Endodermal cell (in vitro differentiated cells): Measurements from ENCODE around the gene STK16. TPM values are rescaled to one million over a fixed set of nuclear protein-coding genes. Genes with fewer than 3 reads are reported as not detected.

Source experiments
- DNase-seq: peaks from one replicate; pipeline ENCODE4 v3.0.0-alpha.2; 2017
- H3K27ac ChIP-seq: 2 replicates; pipeline ENCODE4 v1.5.1; 2013; ENCODE audit warnings: mild to moderate bottlenecking, low read depth, low read length, moderate library complexity
- H3K27me3 ChIP-seq: 2 replicates; pipeline ENCODE4 v1.6.1; 2013; ENCODE audit warnings: mild to moderate bottlenecking, low read length, moderate library complexity; ENCODE audit not compliant: insufficient read depth, control insufficient read depth, poor library complexity, severe bottlenecking
- H3K36me3 ChIP-seq: 2 replicates; pipeline ENCODE4 v1.7.0; 2013; ENCODE audit warnings: mild to moderate bottlenecking, low read length, moderate library complexity; ENCODE audit not compliant: control insufficient read depth, insufficient read depth
- H3K4me1 ChIP-seq: one replicate; pipeline ENCODE4 v1.7.0; 2013; ENCODE audit warnings: low read length; ENCODE audit not compliant: control insufficient read depth, insufficient read depth
- H3K4me3 ChIP-seq: 2 replicates; pipeline ENCODE4 v1.5.1; 2013; ENCODE audit warnings: mild to moderate bottlenecking, low read length, moderate library complexity
- H3K9ac ChIP-seq: 2 replicates; pipeline ENCODE4 v1.6.1; 2013; ENCODE audit warnings: mild to moderate bottlenecking, low read length, moderate library complexity; ENCODE audit not compliant: poor library complexity, severe bottlenecking; ENCODE audit errors: extremely low read depth
- H3K9me3 ChIP-seq: 2 replicates; pipeline ENCODE4 v1.6.1; 2013; ENCODE audit warnings: mild to moderate bottlenecking, low read length, moderate library complexity; ENCODE audit not compliant: control insufficient read depth
- H3K27ac Mint-ChIP-seq: 2 replicates; pipeline ENCODE4 v1.8.0; 2020; ENCODE audit warnings: mixed read lengths
- H3K27me3 Mint-ChIP-seq: 2 replicates; pipeline ENCODE4 v1.8.0; 2021; ENCODE audit warnings: mild to moderate bottlenecking, mixed read lengths; ENCODE audit not compliant: insufficient read depth
- H3K36me3 Mint-ChIP-seq: 2 replicates; pipeline ENCODE4 v1.8.0; 2020; ENCODE audit warnings: low read depth, mixed read lengths
- H3K4me1 Mint-ChIP-seq: 2 replicates; pipeline ENCODE4 v1.8.0; 2020; ENCODE audit warnings: mixed read lengths
- H3K4me3 Mint-ChIP-seq: 2 replicates; pipeline ENCODE4 v1.8.0; 2020; ENCODE audit warnings: mild to moderate bottlenecking, moderate library complexity, mixed read lengths
- H3K9me3 Mint-ChIP-seq: 2 replicates; pipeline ENCODE4 v1.8.0; 2020; ENCODE audit warnings: mild to moderate bottlenecking, mixed read lengths
- WGBS, 2 experiments: methylation state at CpG; one replicate each; pipeline versions ENCODE4 v1.1.5 to v1.1.7; 2013; ENCODE audit warnings: missing lambda C conversion rate in 2 of 2, mixed read lengths in 1 of 2; ENCODE audit not compliant: insufficient coverage in 1 of 2, insufficient read length in 1 of 2; 5-methylcytosine and 5-hydroxymethylcytosine counted together
- total RNA-seq, 2 donors: library from RNA; stranded (reverse); fragmentation: NEBNext Ultra II Directional in 1 of 2; extraction: Animal tissue kit (Norgen Biotek cat#: 25700) in 1 of 2; gene quantifications; 2 replicates in 1 of 2; 3 replicates in 1 of 2; pipeline ENCODE4 v1.2.1, GENCODE V29; 2021
- TF ChIP-seq, protein P1 (sequence below): fragments of 200-600 bp; sonication (generic); conservative IDR thresholded peaks from 2 replicates; pipeline ENCODE4 v1.5.0; 2021; ENCODE audit warnings: antibody characterized with exemption, mild to moderate bottlenecking

The STK16 gene
- total RNA-seq, 2 donors from 2014 or later = 27.3 to 37.7 TPM

DNA sequence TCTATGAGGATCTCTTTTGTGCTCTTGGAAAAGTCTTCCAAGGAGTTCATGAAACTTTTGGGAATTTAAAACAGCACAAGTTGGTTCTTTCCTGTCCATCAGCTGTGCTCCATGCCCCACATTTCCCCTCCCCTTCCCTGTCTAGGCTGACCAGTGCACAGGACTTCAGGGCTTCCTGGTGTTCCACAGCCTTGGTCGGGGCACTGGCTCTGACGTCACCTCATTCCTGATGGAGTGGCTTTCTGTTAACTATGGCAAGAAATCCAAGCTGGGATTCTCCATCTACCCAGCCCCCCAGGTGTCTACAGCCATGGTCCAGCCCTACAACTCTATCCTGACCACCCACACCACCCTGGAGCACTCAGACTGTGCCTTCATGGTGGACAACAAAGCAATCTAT, 25.7 kb downstream of the STK16 start:
- Histone ChIP-seq H3K27me3 (peaks cover 7% of the 10 kb centered on the region), H3K36me3 (no peaks in the 10 kb centered on the region), H3K9me3 (no peaks in the 10 kb centered on the region), H3K4me1 (peaks cover 8% of the 10 kb centered on the region), H3K9ac (no peak overlapping the region), H3K4me3 (no peak overlapping the region), H3K27ac (no peak overlapping the region)
- no peak overlapping the region for H3K4me3 Mint-ChIP-seq
- H3K27ac Mint-ChIP-seq = peak overlapping the region; percentile 44
- DNase-seq = no peak
- 85 to 92% methylated on average over 2 of the region's 2 CpGs for WGBS, 2 experiments
- H3K9me3 Mint-ChIP-seq = no peaks in the 10 kb centered on the region
- TF ChIP-seq, protein P1, sequence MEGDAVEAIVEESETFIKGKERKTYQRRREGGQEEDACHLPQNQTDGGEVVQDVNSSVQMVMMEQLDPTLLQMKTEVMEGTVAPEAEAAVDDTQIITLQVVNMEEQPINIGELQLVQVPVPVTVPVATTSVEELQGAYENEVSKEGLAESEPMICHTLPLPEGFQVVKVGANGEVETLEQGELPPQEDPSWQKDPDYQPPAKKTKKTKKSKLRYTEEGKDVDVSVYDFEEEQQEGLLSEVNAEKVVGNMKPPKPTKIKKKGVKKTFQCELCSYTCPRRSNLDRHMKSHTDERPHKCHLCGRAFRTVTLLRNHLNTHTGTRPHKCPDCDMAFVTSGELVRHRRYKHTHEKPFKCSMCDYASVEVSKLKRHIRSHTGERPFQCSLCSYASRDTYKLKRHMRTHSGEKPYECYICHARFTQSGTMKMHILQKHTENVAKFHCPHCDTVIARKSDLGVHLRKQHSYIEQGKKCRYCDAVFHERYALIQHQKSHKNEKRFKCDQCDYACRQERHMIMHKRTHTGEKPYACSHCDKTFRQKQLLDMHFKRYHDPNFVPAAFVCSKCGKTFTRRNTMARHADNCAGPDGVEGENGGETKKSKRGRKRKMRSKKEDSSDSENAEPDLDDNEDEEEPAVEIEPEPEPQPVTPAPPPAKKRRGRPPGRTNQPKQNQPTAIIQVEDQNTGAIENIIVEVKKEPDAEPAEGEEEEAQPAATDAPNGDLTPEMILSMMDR = no peak
- no peaks in the 10 kb centered on the region for H3K36me3 Mint-ChIP-seq
- peaks cover 7% of the 10 kb centered on the region for H3K4me1 Mint-ChIP-seq
- H3K27me3 Mint-ChIP-seq = peaks cover 31% of the 10 kb centered on the region

DNA sequence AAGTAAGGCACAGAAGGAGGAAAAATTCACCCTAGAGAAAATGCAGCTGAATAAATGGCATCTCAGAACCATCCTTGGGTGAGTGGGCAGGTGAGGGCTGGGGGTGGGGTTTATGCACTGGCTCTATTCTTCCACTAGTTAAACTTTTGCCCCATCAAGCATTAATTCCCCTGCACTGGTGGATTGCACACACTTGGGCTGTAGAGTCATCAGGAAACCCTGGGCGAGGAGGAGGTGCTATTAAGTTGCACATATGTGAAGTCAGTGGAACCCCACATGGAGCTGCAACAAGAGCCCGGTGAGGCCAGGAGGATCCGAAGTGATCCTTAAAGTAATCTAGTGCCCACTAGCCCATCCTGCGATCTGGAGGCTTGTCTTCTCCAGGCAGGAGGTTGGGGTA, 27.1 kb downstream of the STK16 start:
- H3K4me1 Mint-ChIP-seq = peaks cover 11% of the 10 kb centered on the region
- H3K9me3 Mint-ChIP-seq = no peaks in the 10 kb centered on the region
- no peaks in the 10 kb centered on the region for H3K36me3 Mint-ChIP-seq
- Histone ChIP-seq H3K9me3 (no peaks in the 10 kb centered on the region), H3K27ac (no peak overlapping the region), H3K9ac (no peak overlapping the region), H3K36me3 (no peaks in the 10 kb centered on the region), H3K4me1 (peaks cover 8% of the 10 kb centered on the region), H3K4me3 (no peak overlapping the region), H3K27me3 (peaks cover 7% of the 10 kb centered on the region)
- 91 to 96% methylated on average over 3 to 4 of the region's 4 CpGs for WGBS, 2 experiments
- no peak overlapping the region for H3K27ac Mint-ChIP-seq
- peaks cover 29% of the 10 kb centered on the region for H3K27me3 Mint-ChIP-seq
- TF ChIP-seq, protein P1 = no peak
- no peak overlapping the region for H3K4me3 Mint-ChIP-seq
- no peak for DNase-seq

DNA sequence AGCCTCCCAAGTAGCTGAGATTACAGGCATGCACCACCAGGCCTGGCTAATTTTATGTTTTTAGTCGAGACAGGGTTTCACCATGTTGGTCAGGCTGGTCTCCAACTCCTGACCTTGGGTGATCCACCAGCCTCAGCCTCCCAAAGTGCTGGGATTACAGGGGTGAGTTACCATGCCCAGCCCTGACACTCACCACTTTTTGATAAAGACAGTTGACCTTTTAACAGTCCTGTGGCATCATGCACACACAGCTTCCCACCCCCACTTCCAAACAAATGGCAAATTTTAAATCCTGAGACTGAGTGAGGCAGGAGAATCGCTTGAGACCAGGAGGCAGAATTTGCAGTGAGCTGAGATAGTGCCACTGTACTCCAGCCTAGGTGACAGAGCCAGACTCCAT, 27.7 kb downstream of the STK16 start:
- no peaks in the 10 kb centered on the region for H3K9me3 Mint-ChIP-seq
- no peak overlapping the region for H3K27ac Mint-ChIP-seq
- no peaks in the 10 kb centered on the region for H3K36me3 Mint-ChIP-seq
- H3K4me1 Mint-ChIP-seq = peaks cover 16% of the 10 kb centered on the region
- no peak overlapping the region for H3K4me3 ChIP-seq
- H3K4me3 Mint-ChIP-seq = no peak overlapping the region
- H3K27me3 Mint-ChIP-seq = peaks cover 29% of the 10 kb centered on the region
- DNase-seq = no peak
- H3K9me3 ChIP-seq = no peaks in the 10 kb centered on the region
- H3K27ac ChIP-seq = no peak overlapping the region
- peaks cover 11% of the 10 kb centered on the region for H3K4me1 ChIP-seq
- 81 to 100% methylated on average over 1 to 2 of the region's 2 CpGs for WGBS, 2 experiments
- H3K27me3 ChIP-seq = peaks cover 7% of the 10 kb centered on the region
- H3K9ac ChIP-seq = no peak overlapping the region
- no peaks in the 10 kb centered on the region for H3K36me3 ChIP-seq
- TF ChIP-seq, protein P1 = no peak
